ENCODE measurements around the gene SEC23B.

The SEC23B gene

GRCh38 chr20:18587665-18588573, 80.2 kb downstream of the SEC23B start, which contains the start of gene DTD1:
Gene DTD1 (plus strand): TSS chr20:18588054. CDS start chr20:18588073, 19 bp downstream.
- peak; percentile 89 for DNase-seq (ENCODE audit: low spot score)

- no peak for DNase-seq (ENCODE audit: low spot score)
Measured at GRCh38 chr20:18588574-18588933, 80.8 kb downstream of the SEC23B start.

- no peak for DNase-seq (ENCODE audit: low spot score)
Measured at GRCh38 chr20:18589941-18590674, 82.4 kb downstream of the SEC23B start.

- no peak for DNase-seq (ENCODE audit: low spot score)
Measured at GRCh38 chr20:18596270-18596669, 88.5 kb downstream of the SEC23B start.

GRCh38 chr20:18609741-18610140, 102.0 kb downstream of the SEC23B start:
- no peak for DNase-seq (ENCODE audit: low spot score)

Data from hematopoietic multipotent progenitor cell treated with erythropoietin and hydrocortisone succinate and interleukin-3 and kit ligand, for 17 days (in vitro differentiated cells).